Neutrophil (primary cell): ENCODE measurements around the gene RD3L.

Experiments
- H3K27ac ChIP-seq: fragments of 200-600 bp; sonication (generic); 2 replicates; pipeline ENCODE4 v1.5.1; 2016; ENCODE audit warnings: mild to moderate bottlenecking, moderate library complexity
- H3K27me3 ChIP-seq: fragments of 200-600 bp; sonication (generic); 2 replicates; pipeline ENCODE4 v1.6.0; 2016; ENCODE audit warnings: mild to moderate bottlenecking
- H3K36me3 ChIP-seq: fragments of 200-600 bp; sonication (generic); 2 replicates; pipeline ENCODE4 v1.5.1; 2017
- H3K4me1 ChIP-seq, 2 experiments: fragments of 200-600 bp in 1 of 2; sonication (generic) in 1 of 2; 1 replicate in 1 of 2; 2 replicates in 1 of 2; pipeline versions ENCODE4 v1.5.1 to v1.6.1; 2013 to 2016; ENCODE audit warnings: low read depth in 1 of 2, low read length in 1 of 2, mild to moderate bottlenecking in 1 of 2, moderate library complexity in 1 of 2; ENCODE audit not compliant: control insufficient read depth in 1 of 2, insufficient read depth in 1 of 2
- H3K4me3 ChIP-seq, 2 experiments: fragments of 200-600 bp in 1 of 2; sonication (generic) in 1 of 2; 1 replicate in 1 of 2; 2 replicates in 1 of 2; pipeline ENCODE4 v1.5.1; 2013 to 2016; ENCODE audit warnings: low read depth in 1 of 2, low read length in 1 of 2, mild to moderate bottlenecking in 1 of 2, moderate library complexity in 1 of 2
- H3K9me3 ChIP-seq: fragments of 200-600 bp; sonication (generic); 2 replicates; pipeline ENCODE4 v1.5.1; 2016
- CTCF ChIP-seq: fragments of 200-600 bp; sonication (generic); IDR thresholded peaks from 2 replicates; pipeline ENCODE4 v1.5.1; 2016; ENCODE audit warnings: antibody characterized with exemption

The RD3L gene

GRCh38 chr14:103894723-103895059, 47.6 kb downstream of the RD3L start:
- H3K4me1 ChIP-seq = no peaks in the 10 kb centered on the region
- H3K27me3 ChIP-seq = no peaks in the 10 kb centered on the region
- H3K9me3 ChIP-seq = no peaks in the 10 kb centered on the region
- no peaks in the 10 kb centered on the region for H3K36me3 ChIP-seq
- H3K4me3 ChIP-seq = no peak overlapping the region
- TF ChIP-seq CTCF = no peak
- H3K27ac ChIP-seq = no peak overlapping the region

- Histone ChIP-seq H3K36me3 (no peaks in the 10 kb centered on the region), H3K4me3 (no peak overlapping the region), H3K27ac (no peak overlapping the region), H3K9me3 (no peaks in the 10 kb centered on the region), H3K4me1 (no peaks in the 10 kb centered on the region), H3K27me3 (no peaks in the 10 kb centered on the region)
- TF ChIP-seq CTCF = no peak
These were observed 48.2 kb downstream of the RD3L start for GRCh38 chr14:103894034-103894722.

- no peaks in the 10 kb centered on the region for H3K9me3 ChIP-seq
- H3K36me3 ChIP-seq = no peaks in the 10 kb centered on the region
- H3K4me3 ChIP-seq = no peak overlapping the region
- no peak overlapping the region for H3K27ac ChIP-seq
- no peaks in the 10 kb centered on the region for H3K4me1 ChIP-seq
- no peaks in the 10 kb centered on the region for H3K27me3 ChIP-seq
- TF ChIP-seq CTCF = no peak
These were observed 50.1 kb downstream of the RD3L start for GRCh38 chr14:103892247-103892646.

- H3K36me3 ChIP-seq = no peaks in the 10 kb centered on the region
- TF ChIP-seq CTCF = no peak
- no peaks in the 10 kb centered on the region for H3K9me3 ChIP-seq
- H3K27me3 ChIP-seq = peaks cover 2% of the 10 kb centered on the region
- no peaks in the 10 kb centered on the region for H3K4me1 ChIP-seq
- H3K4me3 ChIP-seq = no peak overlapping the region
- H3K27ac ChIP-seq = no peak overlapping the region
These were observed 50.6 kb downstream of the RD3L start for GRCh38 chr14:103891667-103892215.

GRCh38 chr14:103890821-103891666, 51.3 kb downstream of the RD3L start:
- H3K27ac ChIP-seq = no peak overlapping the region
- no peaks in the 10 kb centered on the region for H3K36me3 ChIP-seq
- no peak overlapping the region for H3K4me3 ChIP-seq
- no peak for TF ChIP-seq CTCF
- no peaks in the 10 kb centered on the region for H3K9me3 ChIP-seq
- H3K4me1 ChIP-seq = no peaks in the 10 kb centered on the region
- H3K27me3 ChIP-seq = peaks cover 9% of the 10 kb centered on the region
